ENCODE results near the gene TKT.

DNA sequence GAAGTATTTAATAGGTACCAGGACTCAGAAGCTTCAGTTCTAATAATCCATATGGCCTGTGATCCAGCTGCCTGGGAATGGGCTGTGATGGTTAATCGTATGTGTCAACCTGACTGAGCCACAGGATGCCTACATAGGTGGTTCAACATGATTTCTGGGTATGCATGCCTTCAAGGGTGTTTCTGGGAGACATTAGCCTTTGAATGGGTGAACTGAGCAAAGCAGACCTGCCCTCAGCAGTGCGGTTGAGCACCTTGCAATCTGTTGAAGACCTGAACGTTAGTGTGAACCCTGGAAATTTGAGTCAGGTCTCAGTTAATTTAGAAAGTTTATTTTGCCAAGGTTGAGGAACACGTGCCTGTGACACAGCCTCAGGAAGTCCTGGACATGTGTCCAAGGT lies 22.8 kb upstream of the TKT start:
- no peak for TF ChIP-seq CTCF (IDR thresholded peaks at IDR 0.05; ENCODE audit: low read length)
- TF ChIP-seq EZH2 (IDR thresholded peaks at IDR 0.05; ENCODE audit: borderline replicate concordance, low read length), result no peak
